HG02970 (cell line): Measurements from ENCODE around the gene GNPTAB.
"Not testable (repeated sequence)": the region's sequence is repeated elsewhere in the genome, so short reads cannot be mapped to it uniquely, and the experiment has no call there.

Experiments used
- ATAC-seq: cut with Tn5 transposase; IDR thresholded peaks from one replicate; pipeline ENCODE4 v1.9.1; 2021; ENCODE audit warnings: mild to moderate bottlenecking, moderate library complexity, moderate number of reproducible peaks; ENCODE audit not compliant: unreplicated experiment, low FRiP score

Gene GNPTAB

DNA sequence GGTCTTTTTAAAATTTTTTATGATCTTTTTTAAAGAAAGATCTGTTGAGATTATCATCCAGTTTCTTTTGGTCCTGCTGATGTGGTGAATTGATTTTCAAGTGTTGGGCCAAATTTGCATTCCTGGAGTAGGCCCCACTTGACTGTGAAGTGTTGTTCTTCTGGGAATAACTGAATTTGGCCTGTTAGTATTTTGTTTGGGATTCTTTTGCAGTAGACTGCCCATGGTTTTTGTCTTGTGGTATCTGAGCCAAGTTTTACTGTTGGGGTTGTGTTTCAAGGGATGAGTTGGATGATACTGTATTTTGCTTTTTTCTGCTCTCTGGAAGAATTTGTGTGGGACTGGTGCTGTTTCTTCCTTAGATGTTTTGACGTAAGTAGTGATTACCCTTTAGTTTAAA, 87.5 kb downstream of the GNPTAB start:
- ATAC-seq, result no peak

DNA sequence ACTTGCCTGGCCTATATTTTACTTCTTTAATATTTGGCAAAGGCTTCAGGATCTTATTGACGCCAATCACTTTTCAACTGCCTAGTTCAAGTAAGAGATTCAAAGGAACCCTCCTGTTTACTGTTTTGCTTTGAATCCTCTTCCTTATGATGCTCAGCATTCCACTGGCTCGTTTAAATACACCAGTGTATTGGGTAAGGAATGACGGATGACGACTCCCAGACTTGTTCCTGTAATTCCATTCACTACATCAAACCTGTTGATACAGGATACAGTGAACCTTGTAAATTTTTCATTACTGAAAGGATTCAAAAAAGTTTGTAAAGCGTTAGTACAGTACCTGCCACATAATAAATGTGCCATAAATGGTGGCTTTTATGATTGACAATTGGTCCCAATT, 89.8 kb downstream of the GNPTAB start:
- ATAC-seq, result no peak

DNA sequence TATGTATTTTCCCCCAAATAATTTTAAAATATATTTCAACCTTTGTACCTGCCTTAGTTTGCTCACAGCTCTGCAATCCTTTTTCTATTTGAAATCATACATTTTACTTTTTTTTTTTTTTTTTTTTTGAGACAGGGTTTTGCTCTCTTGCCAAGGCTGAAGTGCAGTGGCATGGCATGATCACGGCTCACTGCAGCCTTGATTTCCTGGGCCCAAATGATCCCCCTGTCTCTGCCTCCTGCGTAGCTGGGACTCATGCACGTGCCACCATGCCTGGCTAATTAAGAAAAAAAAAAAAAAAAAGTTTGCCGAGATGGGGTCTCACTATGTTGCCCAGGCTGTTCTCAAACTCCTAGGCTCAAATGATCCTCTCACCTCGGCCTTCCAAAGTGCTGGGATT, 90.2 kb downstream of the GNPTAB start:
- ATAC-seq, result no peak

DNA sequence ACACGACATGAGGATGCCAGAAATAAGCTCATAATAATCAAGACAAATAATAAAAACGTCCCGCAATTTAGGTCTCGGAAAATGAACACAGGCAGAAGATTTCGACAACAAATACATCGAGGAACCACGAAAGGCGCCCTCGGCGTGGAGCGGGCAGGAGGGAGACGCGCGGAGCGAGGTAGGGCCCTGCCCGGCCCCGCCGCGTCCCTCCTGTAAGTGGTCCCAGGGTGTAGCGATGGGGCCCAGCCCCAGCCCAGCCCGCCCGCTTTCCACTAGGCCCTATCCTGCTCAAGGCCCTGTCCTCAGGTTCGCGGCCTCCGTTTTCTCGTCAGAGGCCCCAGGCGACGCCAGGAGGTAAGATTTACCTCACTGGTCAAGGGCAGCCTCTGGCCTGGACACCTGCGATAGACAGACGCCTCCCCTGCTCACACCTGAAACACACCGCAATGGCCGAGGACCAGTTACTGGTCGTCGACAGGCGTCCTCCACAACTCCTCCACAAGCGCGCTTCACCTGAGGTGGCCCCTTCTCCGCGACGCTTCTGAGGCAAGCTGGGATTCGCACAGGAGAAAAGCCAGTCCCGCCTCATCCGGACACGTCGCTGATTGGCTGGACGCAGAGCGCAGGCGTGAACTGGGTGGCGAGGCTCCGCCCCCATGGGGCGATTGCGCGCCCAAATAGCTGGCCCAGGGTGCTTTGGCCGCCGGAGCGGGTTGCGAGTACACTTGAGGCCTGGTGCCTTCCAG, 91.7 kb downstream of the GNPTAB start, which contains the start of gene SYCP3:
TSS of gene SYCP3 (minus strand) at position 543 of the 746 bp plus-strand sequence. CDS start 1,527 bp downstream, outside the sequence.
- ATAC-seq, result no peak

DNA sequence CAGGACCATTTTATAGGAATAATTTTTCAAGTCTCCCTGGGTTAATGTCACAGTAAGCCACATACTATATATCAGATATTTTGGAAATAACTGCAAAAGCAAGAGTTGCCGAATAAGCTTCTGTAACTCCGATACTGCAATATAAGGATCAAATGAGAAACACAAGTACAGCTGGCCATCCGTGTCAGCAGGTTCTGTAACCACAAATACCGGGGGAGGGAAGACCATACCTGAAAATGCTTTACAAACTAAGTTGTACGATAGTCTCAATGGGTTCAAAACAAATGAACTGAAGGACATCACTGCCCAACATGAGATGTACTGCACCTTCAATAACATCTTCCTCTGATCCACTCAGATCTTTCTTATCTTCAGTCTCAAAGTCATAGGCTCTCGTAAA, 93.3 kb downstream of the GNPTAB start:
- no peak for ATAC-seq

DNA sequence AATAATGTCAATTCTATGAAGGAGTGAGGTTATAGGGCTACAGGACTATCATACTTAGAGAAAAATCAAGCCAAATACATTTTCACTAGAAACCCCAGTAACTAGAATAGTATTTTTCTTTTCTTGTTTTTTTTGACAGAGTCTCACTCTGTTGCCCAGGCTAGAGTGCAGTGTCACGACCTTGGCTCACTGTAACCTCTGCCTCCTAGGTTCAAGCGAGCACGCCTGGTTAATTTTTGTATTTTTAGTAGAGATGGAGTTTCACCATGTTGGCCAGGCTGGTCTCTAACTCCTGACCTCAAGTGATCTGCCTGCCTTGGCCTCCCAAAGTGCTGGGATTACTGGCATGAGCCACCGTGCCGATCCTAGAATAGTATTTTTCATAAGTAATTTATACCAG, 96.3 kb downstream of the GNPTAB start:
- not testable (repeated sequence) for ATAC-seq

DNA sequence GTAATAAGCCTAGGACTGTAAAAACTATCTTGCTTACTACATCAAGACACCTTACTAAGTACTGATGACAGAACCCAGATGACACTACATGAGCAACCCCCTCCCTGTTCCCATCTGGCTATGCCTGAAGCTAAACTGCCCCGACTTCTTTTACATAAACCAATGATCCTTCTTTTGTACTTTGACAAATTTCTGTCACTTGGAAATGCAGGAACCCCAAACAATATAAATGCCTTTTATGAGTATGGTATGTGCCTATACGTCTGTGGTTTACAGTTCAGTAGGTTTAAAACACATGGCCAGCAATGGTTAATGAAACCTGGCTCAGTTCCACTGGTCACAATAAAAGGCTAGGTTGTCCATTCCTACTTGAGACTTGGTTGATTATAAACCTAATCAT, 97.6 kb downstream of the GNPTAB start:
- no peak for ATAC-seq

DNA sequence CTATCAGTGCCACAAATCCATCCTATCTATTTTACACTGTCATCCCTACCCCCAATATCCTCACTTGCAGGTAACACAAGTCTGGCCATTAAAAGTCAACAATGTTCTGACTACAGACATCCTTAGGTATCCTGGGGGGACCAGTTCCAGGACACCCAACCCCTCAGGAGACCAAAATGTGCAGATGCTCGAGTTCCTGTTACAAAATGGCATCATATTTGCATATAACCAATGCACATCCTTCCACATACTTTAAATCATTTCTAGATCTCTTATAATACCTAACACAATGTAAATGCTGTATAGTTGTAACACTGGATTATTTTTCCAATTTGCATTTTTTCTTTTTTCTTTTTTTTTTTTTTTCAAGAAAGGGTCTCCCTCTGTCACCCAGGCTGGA, 98.4 kb downstream of the GNPTAB start:
- ATAC-seq, result no peak

DNA sequence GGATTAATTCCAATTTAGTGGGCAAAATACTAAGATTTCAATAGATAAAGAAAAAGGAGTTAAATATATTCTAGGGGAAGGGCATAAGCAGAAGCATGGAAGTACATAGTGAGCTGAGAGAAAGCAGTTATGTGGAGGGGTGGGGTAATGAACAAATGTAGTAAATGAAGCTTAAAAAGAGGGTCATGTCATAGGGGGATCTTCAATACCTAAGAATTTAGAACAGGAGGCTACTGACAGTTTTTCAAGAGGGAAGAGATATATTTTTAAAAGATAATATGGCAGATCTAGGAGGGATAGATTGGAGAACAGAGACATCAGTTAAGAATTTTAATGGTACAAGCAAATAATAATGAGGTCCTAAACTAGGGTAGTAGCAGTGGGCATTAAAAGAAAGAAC, 100.9 kb downstream of the GNPTAB start:
- no peak for ATAC-seq

DNA sequence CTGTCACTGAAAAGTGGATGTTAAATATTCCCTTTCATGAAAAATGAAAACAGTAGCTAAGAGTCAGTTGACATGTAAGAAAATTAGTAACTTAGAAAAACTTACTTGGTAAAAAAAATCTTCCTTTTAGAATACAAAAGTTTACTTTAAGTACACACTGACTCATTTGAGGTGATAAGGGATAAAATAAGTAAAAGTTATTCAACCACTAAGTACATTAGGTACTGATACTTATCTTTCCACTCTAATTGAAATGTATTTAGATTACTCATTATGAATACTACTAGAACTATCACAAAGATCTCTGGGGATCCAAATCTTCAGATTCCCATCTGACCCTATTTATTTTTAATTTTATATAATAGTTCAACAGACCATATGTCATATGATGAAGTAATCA, 103.7 kb downstream of the GNPTAB start:
- no peak for ATAC-seq

DNA sequence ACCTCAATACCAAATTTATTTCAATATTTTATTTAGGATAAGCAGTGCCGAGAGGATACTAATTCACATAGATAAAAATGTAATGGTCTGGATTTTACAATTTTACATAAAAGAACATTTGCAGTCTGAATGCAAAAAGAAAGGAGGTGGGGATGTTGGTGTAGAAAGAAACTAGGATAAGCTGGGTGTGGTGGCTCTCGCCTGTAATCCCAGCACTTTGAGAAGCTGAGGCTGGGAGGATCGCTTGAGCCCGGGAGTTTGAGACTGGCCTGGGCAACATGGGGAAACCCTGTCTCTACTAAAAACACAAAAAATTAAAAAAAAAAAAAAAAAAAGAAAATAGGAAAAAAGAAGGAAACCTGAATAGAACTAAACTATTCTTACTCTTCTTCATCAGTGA, 108.4 kb downstream of the GNPTAB start:
- no peak for ATAC-seq

DNA sequence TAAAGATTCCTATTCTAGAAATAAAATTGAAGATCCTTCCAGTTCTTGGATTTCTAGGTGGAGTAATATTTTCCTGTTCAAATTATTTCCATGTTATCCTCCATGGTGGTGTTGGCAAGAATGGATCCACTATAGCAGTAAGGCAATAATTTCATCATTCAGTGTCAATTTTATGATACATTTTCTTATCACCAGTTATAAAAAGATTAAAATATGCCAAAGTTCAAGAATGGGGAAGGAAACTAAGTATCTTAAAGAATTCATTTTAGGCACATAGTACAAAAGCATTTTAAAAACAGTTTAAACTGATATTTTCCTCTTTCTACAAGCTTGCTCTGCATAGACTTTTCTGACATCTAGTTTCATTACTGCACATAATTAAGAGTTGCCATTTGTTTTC, 110.6 kb downstream of the GNPTAB start:
- no peak for ATAC-seq

DNA sequence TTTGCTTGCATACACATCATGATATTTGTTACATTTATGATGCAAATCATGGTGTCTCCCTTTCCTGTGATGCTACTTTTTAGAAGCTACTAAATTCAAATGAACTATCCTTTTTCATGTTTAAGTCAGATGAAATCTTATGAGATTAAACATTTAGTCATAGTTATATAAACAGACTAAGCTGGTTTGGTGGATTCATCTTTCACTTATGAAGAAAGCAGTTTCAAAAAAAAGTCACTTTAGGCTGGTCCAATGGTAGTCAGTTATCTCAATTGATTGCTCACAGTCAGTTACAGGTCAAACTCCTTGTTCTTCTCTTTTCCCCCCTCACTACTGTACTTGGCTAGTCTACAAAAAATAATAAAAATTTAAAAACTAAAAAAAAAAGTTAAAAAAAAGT, 111.2 kb downstream of the GNPTAB start:
- no peak for ATAC-seq

DNA sequence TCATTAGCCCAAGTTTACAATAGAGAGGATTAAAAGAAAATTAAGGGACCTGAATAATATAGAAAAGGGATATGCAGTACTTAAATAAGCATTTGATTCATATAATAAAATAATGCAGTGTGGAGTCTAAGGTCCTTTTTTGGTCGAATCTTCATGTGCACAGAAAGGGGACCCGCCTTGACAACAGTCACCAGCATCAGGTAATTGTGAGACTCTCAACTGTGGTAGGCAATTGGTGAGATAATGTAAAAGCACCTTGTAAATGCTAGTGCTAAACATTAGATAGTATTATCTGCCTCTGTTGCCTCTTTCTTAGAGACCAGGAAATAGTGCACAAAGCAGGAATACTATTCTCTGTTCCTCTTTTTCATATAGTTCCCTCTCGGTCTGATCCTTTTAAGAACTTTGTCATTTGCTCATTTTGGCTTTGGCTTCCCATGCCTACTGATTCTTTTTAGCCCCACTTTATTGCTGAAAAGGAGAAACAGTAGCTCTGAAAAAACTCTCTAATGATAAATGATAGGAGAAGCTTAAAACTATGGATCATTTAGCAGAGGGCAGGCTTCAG, 115.8 kb downstream of the GNPTAB start:
- no peak for ATAC-seq

DNA sequence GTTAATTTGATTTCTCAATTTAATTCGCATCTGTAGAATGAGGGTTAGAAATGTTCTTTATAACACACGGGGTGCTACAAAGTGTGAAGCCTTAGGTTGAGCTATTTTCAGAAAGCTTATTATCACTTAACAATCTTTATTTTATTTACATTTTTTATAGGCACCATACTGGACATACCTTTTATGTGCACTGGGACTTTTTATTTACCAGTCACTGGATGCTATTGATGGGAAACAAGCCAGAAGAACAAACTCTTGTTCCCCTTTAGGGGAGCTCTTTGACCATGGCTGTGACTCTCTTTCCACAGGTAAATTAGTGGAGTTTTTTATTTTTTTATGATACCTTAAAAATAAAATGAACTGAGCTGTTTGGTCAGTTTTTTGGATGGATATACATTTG, 116.8 kb downstream of the GNPTAB start:
- ATAC-seq, result no peak

DNA sequence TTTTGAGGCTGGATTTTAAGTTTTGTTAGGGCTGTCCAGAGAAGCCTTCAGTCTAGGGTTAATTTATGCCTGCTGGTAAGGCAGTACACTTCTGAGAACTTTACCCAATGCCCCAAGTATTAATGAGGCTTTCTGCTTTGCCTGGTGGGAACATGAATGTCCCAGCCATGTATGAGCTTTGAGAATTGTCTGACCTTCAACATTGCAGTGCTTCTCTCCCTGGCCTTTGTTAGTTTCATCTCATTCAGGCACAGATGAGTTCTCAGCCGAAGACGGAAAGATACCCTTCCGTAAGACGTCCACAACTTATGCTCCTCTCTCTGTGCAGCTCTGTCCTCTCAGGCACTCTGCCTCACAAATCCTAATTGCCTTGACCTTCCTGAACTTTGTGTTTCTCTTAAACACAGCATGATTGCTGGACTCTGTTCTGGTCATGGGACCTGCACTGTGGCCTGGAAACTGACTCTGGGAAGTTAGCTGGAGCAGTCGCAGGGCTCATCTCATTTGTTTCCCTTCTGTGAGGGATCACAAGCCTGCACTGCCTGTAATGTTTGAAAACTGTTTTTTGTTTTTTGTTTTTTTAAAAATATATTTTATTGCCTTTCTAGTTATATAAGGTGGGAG, 117.6 kb downstream of the GNPTAB start:
- ATAC-seq, result no peak

DNA sequence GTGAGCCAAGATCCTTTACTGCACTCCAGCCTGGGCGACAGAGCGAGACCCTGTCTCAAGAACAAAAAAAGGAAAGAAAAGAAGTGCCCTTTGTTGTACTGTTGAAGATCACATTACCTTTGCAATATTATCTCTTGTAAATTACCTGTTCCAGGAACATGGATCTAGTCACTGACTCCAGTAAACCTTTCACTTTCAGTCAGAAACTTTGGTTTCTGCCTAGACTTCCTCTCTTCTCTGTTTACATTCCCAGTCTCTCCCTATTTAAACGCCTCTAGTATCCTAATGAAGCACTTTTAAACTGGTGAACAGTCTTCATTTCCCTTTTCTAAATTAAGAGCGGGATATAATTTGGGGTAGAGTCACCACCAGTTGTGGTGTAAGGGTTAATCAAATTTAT, 120.5 kb downstream of the GNPTAB start:
- no peak for ATAC-seq

DNA sequence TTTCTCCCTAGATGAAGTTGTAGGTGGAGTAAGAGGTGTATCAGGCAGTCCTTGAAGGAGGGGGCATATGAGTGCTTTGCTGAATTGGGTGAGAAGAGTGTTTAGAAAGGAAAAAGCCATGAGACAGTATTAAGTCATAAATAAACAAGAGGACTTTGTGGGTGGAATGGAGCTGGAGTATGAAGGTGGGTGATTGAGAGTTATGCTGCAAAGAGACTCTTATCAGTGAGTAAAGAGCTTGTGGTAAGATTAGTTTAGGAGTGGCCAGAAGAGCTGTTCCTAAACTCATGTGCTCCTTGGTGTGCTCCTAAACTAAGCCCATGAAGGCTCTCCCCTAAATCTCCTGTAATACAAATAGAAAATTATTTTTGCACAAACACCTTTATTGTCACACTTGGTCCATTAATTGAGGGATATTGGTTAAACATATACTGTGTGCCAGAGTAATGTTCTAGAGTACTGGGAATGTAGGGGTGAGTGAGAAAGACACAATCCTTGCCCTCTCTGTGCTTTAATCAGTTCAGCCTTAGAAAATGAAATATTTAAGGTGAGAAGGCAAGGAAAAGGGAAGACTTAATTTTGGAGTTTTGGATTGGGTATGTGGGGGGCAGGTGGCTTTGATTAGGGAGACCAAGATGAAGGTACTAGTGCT, 123.5 kb downstream of the GNPTAB start:
- ATAC-seq, result no peak

DNA sequence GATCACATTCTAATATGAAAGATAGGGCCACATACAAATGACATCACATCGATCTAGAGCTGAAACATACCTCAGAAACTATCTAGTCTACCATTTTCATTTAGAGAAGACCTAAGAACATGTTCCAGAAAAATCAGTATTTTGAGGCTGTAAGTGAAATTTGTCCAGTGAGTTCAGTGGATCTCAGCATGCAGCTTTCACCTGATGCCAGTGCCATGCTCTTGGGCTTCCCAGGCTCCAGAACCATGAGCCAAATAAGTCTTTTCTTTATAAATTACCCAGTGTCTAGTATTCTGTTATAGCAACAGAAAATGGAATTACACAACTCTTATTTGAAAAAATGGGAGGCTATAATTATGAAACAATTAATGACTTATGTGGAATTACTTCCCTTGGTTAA, 124.4 kb downstream of the GNPTAB start:
- ATAC-seq, result no peak

DNA sequence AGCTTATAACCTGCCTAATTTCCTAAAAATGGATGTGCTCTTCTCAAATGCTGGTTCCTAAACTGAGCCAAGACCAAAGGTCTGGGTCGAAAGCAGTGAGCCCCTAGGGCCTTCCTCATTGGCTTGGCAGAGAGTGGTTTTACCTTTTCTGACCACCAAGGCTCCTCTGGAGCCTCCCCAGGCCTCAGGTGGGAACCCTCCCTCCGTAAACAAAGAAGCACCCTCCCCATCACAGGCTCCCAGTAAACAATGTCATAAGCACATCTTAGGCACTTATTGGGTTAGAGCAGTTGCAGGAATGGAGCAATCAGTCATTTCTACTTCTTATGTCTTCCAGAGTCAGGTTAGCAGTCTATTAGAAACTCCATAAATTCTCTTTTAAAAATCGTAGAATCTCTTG, 127.3 kb downstream of the GNPTAB start:
- no peak for ATAC-seq

DNA sequence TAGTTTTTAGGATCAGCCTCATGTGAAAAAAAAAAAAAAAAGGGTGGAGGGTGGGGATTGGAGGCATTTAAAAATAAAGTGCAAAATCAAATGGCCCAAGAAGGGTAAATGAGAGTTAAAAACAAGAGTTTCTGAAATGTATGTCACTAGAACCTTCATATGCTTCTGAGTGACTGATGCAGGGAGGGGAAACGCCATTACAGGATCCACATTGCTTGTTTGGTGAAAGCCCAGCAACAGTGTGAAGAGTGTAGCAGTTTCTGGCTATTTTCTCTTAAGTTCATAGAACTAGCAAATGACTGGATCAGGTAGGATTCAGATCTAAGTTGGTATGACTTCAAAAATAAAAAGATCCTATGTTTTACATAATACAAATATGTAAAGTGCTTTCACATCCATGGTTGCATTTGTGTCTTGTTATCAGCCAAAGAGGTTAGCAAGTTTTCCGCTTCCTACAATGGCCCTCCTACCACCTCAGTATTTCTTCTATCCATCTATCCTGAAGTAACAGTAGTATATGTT, 130.4 kb downstream of the GNPTAB start:
- no peak for ATAC-seq
